GM21723 (cell line): ENCODE results near the gene ABCC4.
A peak's percentile ranks its signal among the peaks of the same experiment; 100 is the strongest.

Source experiments
- ATAC-seq: cut with Tn5 transposase; IDR thresholded peaks from one replicate; pipeline ENCODE4 v1.9.1; 2021; ENCODE audit warnings: mild to moderate bottlenecking, moderate library complexity; ENCODE audit not compliant: unreplicated experiment

Gene ABCC4

DNA sequence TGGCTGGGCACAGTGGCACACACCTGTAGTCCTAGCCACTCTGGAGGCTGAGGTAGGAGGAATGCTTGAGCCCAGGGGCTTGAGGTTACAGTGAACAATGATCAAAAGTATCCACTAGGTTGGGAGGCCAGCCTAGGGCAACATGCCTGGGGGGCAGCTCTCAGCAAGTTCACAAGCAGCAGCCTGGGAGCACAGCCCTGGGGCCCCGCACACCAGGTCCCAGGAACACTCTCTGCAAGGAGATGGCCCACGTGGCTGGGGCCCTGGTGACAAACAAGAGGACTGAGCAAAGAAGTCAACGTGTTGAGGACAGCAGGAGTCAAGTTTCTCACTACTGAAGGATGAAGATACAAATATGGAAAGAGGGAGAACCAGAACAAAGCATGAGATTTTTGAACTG, 39.3 kb downstream of the ABCC4 start:
- ATAC-seq, result no peak

GRCh38 chr13:95260031-95260525, 41.2 kb downstream of the ABCC4 start:
- ATAC-seq, result peak; percentile 65

GRCh38 chr13:95258619-95259194, 42.5 kb downstream of the ABCC4 start:
- ATAC-seq, result no peak

- ATAC-seq, result no peak
These were observed 43.2 kb downstream of the ABCC4 start for GRCh38 chr13:95258098-95258497.

DNA sequence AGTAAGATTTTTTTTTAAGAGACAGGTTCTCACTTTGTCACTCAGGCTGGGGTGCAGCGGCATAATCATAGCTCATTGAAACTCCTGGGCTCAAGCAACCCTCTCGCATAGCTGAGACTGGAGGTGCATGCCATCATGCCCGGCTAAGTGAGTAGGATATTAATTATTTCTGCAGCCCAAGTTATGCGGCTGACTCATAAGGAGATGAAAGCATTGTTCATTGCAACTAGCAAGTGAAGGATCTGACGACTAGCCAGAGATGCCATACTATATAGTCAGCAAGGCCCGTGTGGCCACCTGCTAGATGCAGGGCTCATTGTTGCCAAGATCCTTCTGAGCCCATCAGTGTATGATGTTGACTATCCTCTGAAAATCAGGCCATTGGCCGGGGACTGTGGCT, 45.2 kb downstream of the ABCC4 start:
- ATAC-seq, result no peak

- ATAC-seq, result no peak
These were observed 46.0 kb downstream of the ABCC4 start for GRCh38 chr13:95255072-95255732.

GRCh38 chr13:95254339-95254738, 46.9 kb downstream of the ABCC4 start:
- no peak for ATAC-seq

DNA sequence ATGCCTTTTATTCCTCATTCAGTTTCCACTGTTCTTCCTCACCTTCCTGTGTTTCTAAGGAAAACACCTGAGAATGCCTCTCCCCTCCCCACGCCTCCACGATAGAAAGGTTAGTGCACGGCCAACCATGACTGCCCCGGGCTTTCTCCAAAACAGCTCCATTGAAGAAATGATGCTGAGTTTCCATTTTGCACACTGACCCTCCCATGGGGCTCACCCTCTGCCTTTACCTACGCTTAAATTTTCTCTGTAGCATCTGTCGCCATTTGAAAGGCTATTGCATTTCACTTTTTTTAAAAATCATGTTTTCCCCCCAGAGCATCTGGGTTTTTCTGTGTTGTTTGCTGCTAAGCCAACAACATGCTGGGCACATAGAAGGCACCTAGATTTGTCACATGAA, 48.2 kb downstream of the ABCC4 start:
- no peak for ATAC-seq

DNA sequence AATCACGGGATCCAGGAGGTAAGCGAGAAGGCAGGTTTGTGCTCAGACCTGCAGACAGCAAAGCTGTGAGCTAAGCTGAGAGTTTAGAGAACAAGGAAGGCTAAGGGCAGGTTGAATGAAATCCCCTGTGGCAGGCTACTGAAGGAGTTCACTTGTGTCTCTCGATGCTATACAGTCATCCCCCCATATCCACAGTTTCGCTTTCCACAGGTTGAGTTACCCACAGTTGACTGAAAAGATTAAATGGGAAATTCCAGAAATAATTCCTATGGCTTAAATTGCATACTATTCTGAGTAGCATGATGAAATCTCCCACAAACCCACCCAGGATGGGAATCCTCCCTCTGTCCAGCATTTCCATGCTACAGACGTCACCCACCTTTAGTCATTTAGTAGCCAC, 49.6 kb downstream of the ABCC4 start:
- ATAC-seq, result peak; percentile 55

DNA sequence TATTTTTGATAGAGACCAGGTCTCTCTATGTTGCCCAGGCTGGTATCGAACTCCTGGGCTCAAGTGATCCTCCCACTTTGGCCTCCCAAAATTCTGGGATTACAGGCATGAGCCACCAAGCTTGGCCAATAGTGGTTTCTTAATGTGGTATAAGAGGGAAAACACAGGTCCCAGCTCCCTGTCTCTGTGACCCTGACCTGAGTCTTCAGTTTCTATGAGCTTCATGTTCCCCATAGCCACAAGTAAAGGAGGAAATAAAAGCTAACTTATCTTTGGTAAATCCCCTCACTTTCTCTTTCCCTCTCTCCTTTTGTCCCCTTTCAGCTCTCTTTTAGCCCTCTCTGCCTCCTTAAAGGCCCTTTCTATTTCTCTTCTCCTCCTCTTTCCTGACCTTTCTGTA, 50.3 kb downstream of the ABCC4 start:
- peak; percentile 58 for ATAC-seq

GRCh38 chr13:95248953-95249352, 52.3 kb downstream of the ABCC4 start:
- no peak for ATAC-seq

DNA sequence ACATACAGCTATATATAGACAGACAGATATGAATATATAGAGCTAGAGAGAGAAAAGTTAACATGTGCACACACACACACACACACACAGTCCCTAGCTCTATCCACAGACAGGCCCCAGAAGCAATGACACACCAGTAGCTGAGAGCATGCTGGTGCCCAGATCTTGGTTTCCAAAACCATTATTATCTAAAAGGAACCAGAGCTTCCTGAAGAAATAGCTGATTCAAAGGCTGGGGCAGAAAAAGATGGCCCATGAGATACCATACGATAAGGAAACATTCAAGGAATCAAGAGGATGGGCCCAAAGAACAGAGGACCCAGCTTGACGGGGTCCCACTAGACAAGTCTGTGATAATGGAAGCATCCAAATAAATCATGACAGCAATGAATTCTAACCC, 53.4 kb downstream of the ABCC4 start:
- ATAC-seq, result no peak

GRCh38 chr13:95247171-95247570, 54.1 kb downstream of the ABCC4 start:
- ATAC-seq, result no peak

DNA sequence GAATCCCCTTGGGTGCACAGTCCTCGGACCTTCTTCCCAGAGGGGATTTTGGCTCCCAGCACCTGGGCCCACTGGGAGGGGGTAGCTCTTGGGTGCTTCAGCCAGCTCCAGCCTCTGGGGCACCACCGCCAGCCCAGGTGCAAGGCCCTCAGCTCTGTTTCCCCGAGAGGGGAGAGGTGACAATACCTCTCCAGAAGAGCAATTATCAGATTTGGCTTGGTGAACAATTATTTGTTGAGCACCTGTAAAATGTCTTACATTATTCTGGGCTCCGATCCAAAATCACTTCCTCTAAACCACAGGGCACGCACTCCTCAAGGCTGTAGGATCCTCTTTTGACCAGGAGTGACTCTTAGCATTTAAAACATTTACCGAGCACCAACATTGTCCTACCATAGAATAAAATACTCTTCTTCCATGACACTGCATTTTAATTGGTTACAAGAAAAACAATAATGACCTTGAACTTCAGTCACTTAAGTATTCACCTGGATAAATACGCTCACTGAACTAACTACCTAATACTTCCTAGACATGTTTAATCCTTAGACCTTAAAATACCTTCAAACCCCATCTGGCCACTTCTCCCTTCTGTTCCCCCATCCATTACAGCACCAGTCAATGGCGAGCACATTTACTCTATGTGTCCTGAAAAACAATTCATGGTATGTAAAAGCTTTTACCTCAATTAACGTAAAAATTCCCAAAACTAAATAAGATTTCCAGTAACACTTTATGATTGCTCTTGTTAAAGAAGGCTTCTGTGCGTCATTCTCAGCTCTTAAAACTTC, 54.8 kb downstream of the ABCC4 start:
- ATAC-seq, result no peak

DNA sequence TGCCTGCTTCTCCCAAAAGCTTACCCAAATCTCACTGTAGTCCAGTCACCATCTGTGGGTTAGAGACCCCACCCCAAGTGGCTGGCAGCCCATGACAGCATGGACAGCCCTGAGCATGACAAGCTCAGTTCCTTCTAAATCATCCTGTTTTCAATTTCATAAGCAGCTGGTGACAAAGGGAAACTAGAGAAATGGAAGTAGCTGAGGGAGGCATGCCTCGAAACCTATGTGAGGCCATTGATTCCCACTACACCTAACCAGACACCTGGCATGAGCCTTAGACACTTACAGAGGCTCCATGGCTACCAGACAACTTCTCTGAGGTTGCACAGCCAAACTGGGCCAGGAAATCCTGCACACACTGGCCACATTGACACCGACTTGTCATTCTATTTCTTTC, 56.2 kb downstream of the ABCC4 start:
- peak; percentile 54 for ATAC-seq

- no peak for ATAC-seq
These were observed 58.0 kb downstream of the ABCC4 start for GRCh38 chr13:95243207-95243606.

- no peak for ATAC-seq
These were observed 59.9 kb downstream of the ABCC4 start for GRCh38 chr13:95241321-95241720.

DNA sequence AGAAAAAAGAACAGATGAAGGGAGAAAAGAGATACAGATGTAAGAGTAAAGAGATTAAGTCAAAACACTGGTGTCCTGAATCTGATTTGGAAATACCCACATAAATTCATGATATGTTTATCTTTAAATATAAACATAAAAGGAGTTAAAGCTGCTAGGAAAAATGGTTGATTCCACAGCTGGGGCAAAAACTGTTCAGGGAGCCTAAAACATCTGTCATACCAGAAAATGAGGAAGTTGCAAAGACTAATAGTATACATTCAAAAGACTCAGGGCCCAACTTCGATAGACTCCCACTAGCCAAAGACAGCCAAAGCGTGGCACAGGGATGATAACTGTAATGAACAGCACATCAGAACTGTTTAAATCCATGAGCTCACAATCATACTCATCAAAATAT, 62.0 kb downstream of the ABCC4 start:
- ATAC-seq, result peak; percentile 65

DNA sequence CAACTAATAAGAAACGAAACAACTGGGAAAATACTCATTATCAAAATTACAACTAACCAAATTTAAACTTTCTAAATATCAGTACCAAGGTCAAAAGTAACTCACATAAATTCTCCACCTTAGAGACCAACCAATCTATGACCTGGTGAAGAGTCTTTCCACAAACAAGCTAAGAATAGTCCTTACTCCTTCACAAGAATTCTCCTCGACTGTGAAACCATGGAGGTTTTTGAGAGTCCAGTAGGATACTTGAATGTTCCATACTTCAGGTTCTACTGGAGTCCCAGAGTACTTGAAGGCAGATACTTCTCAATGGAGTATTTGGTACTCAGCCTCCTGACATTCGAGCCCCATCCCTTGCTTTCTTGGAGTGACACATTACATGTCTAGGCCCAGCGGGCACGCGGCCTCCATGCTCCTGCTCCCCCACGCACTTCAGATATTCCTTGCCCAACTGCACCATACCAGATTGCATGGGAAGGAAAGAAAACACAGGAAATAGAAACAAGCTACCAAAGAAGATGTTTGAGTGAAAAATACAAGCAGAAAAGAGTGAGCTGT, 63.9 kb downstream of the ABCC4 start:
- no peak for ATAC-seq

GRCh38 chr13:95236774-95237173, 64.5 kb downstream of the ABCC4 start:
- no peak for ATAC-seq

DNA sequence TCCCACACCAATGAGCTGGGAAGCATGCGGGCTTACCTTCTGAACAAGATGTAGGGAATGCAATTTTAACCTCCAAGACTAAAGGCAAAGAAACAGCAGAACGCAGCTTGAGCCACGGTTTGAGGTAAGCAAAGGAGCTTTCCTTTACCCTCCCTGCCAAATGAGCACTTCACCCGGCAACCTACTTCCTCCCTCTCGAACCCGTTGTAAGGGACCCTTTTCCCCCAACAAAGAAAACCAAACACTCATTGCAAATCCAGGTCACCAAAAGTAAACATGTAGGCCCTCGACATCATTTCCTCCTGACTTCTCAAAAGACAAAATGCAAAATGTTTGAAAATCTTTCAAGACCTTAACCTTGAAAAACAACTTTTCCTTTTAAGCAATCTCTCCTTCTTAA, 65.3 kb downstream of the ABCC4 start:
- ATAC-seq, result no peak
